HEK293 (cell line): ENCODE measurements around the gene GMPS.

Source experiments
- CTCF ChIA-PET: fragments of 350-600 bp; formaldehyde crosslinking; extraction: SDS; loops from one replicate; lab custom pipeline; 2021; ENCODE audit warnings: antibody characterized with exemption; lab: Yijun Ruan, JAX
- POLR2A ChIA-PET: fragments of 300-600 bp; formaldehyde crosslinking; extraction: SDS; loops from one replicate; lab custom pipeline; 2020; ENCODE audit warnings: antibody characterized with exemption, inconsistent platforms; lab: Yijun Ruan, JAX
- H3K27ac ChIP-seq: fragments of 200-500 bp; sonication (Bioruptor generic); 2 replicates; pipeline ENCODE4 v1.5.1; 2014; ENCODE audit warnings: low read depth, low read length, control low read depth, inconsistent platforms; ENCODE audit errors: extremely low read depth
- H3K36me3 ChIP-seq, 2 experiments: fragments of 200-500 bp in 1 of 2; sonication (Bioruptor generic) in 1 of 2; 1 replicate in 1 of 2; 2 replicates in 1 of 2; pipeline ENCODE4 v1.5.1; 2014 to 2017; ENCODE audit warnings: inconsistent platforms in 2 of 2, low read length in 2 of 2; ENCODE audit not compliant: control insufficient read depth in 2 of 2, insufficient read depth in 1 of 2
- H3K4me1 ChIP-seq: fragments of 200-500 bp; sonication (Bioruptor generic); 2 replicates; pipeline ENCODE4 v1.5.1; 2014; ENCODE audit warnings: mild to moderate bottlenecking, low read length, inconsistent platforms; ENCODE audit not compliant: control insufficient read depth, insufficient read depth
- H3K4me3 ChIP-seq: 2 replicates; pipeline ENCODE4 v1.5.1; 2011; ENCODE audit warnings: low read depth, mild to moderate bottlenecking, control low read depth, low read length, moderate library complexity
- H3K9me3 ChIP-seq: fragments of 200-500 bp; sonication (Bioruptor generic); 2 replicates; pipeline ENCODE4 v1.5.1; 2014; ENCODE audit warnings: low read depth, low read length, inconsistent platforms; ENCODE audit not compliant: control insufficient read depth, insufficient read depth
- BCL11B ChIP-seq: fragments of 450-650 bp; formaldehyde crosslinking; IDR thresholded peaks from 2 replicates; pipeline ENCODE4 v1.5.1; 2016; ENCODE audit warnings: low read depth, missing biosample characterization, missing genetic modification characterization
- HOXD13 ChIP-seq: sonication (generic); formaldehyde crosslinking; IDR thresholded peaks from 2 replicates; pipeline ENCODE4 v1.8.0; 2022; ENCODE audit warnings: missing genetic modification reagents, borderline replicate concordance
- PRDM1 ChIP-seq: fragments of 450-650 bp; formaldehyde crosslinking; IDR thresholded peaks from 2 replicates; pipeline ENCODE4; 2016; ENCODE audit warnings: missing biosample characterization, missing genetic modification characterization
- PRDM6 ChIP-seq: fragments of 450-650 bp; formaldehyde crosslinking; IDR thresholded peaks from 2 replicates; pipeline ENCODE4 v1.5.1; 2017; ENCODE audit warnings: missing biosample characterization, missing genetic modification characterization
- SP2 ChIP-seq: fragments of 450-650 bp; formaldehyde crosslinking; IDR thresholded peaks from 2 replicates; pipeline ENCODE4 v1.5.1; 2016; ENCODE audit warnings: missing biosample characterization, missing genetic modification characterization
- ZBTB21 ChIP-seq: fragments of 450-650 bp; formaldehyde crosslinking; IDR thresholded peaks from 2 replicates; pipeline ENCODE4 v1.5.1; 2017; ENCODE audit warnings: missing biosample characterization, missing genetic modification characterization
- ZBTB6 ChIP-seq: fragments of 450-650 bp; formaldehyde crosslinking; IDR thresholded peaks from 2 replicates; pipeline ENCODE4 v1.5.1; 2017; ENCODE audit warnings: missing biosample characterization, missing genetic modification characterization
- ZNF132 ChIP-seq: fragments of 450-650 bp; formaldehyde crosslinking; IDR thresholded peaks from 2 replicates; pipeline ENCODE4 v1.5.1; 2017; ENCODE audit warnings: missing biosample characterization, missing genetic modification characterization, borderline replicate concordance
- ZNF18 ChIP-seq: fragments of 450-650 bp; formaldehyde crosslinking; IDR thresholded peaks from 2 replicates; pipeline ENCODE4 v1.5.1; 2016; ENCODE audit warnings: missing biosample characterization, missing genetic modification characterization
- ZNF24 ChIP-seq: fragments of 450-650 bp; formaldehyde crosslinking; IDR thresholded peaks from 2 replicates; pipeline ENCODE4 v1.5.1; 2016; ENCODE audit warnings: missing biosample characterization, missing genetic modification characterization
- ZNF280C ChIP-seq: fragments of 450-650 bp; formaldehyde crosslinking; IDR thresholded peaks from 2 replicates; pipeline ENCODE4 v1.5.1; 2016; ENCODE audit warnings: missing biosample characterization, missing genetic modification characterization
- ZNF335 ChIP-seq: fragments of 450-650 bp; formaldehyde crosslinking; conservative IDR thresholded peaks from 2 replicates; pipeline ENCODE4 v1.5.1; 2016; ENCODE audit warnings: missing biosample characterization, missing genetic modification characterization
- ZNF341 ChIP-seq: fragments of 450-650 bp; formaldehyde crosslinking; IDR thresholded peaks from 2 replicates; pipeline ENCODE4; 2016; ENCODE audit warnings: low read depth, missing biosample characterization, missing genetic modification characterization
- ZNF362 ChIP-seq: fragments of 450-650 bp; formaldehyde crosslinking; IDR thresholded peaks from 2 replicates; pipeline ENCODE4 v1.5.1; 2016; ENCODE audit warnings: missing biosample characterization, missing genetic modification characterization
- ZNF549 ChIP-seq: fragments of 450-650 bp; IDR thresholded peaks from 2 replicates; pipeline ENCODE4 v1.5.1; 2018; ENCODE audit warnings: missing biosample characterization, missing genetic modification characterization, mild to moderate bottlenecking, inconsistent platforms, moderate library complexity
- ZNF658 ChIP-seq: fragments of 450-650 bp; formaldehyde crosslinking; IDR thresholded peaks from 2 replicates; pipeline ENCODE4; 2016; ENCODE audit warnings: missing biosample characterization, missing genetic modification characterization
- ZNF747 ChIP-seq: fragments of 450-650 bp; formaldehyde crosslinking; IDR thresholded peaks from 2 replicates; pipeline ENCODE4 v1.5.1; 2016; ENCODE audit warnings: missing biosample characterization, missing genetic modification characterization
- ZNF792 ChIP-seq: fragments of 450-650 bp; formaldehyde crosslinking; IDR thresholded peaks from 2 replicates; pipeline ENCODE4 v1.5.1; 2016; ENCODE audit warnings: missing biosample characterization, missing genetic modification characterization
- ZNF837 ChIP-seq: fragments of 450-650 bp; formaldehyde crosslinking; IDR thresholded peaks from 2 replicates; pipeline ENCODE4 v1.5.1; 2016; ENCODE audit warnings: missing biosample characterization, missing genetic modification characterization

GMPS gene

GRCh38 chr3:155919728-155920127 lies 49.3 kb downstream of the GMPS start:
- H3K27ac ChIP-seq: no peak overlapping the region
- CTCF ChIA-PET: no interaction called here
- H3K36me3 ChIP-seq: peaks cover 41 to 86% of the 10 kb centered on the region in 2 experiments
- TF ChIP-seq ZNF658 (tag by site-specific recombination): no peak
- TF ChIP-seq ZNF362 (tag by site-specific recombination): no peak
- TF ChIP-seq ZBTB21: no peak
- TF ChIP-seq ZNF335 (tag by site-specific recombination): no peak
- TF ChIP-seq PRDM6: no peak
- TF ChIP-seq ZNF747: no peak
- no peak for TF ChIP-seq ZNF341 (tag by site-specific recombination)
- no peak for TF ChIP-seq ZNF280C (tag by site-specific recombination)
- TF ChIP-seq ZBTB6 (tag by site-specific recombination): no peak
- no peak for TF ChIP-seq ZNF132 (tag by site-specific recombination)
- no peak for TF ChIP-seq PRDM1 (tag by site-specific recombination)
- TF ChIP-seq ZNF24 (tag by site-specific recombination): no peak
- TF ChIP-seq ZNF18 (tag by site-specific recombination): no peak
- no peak for TF ChIP-seq ZNF792 (tag by site-specific recombination)
- no peaks in the 10 kb centered on the region for H3K9me3 ChIP-seq
- H3K4me3 ChIP-seq: no peak overlapping the region
- no peaks in the 10 kb centered on the region for H3K4me1 ChIP-seq
- POLR2A ChIA-PET: no interaction called here

- no peak overlapping the region for H3K4me3 ChIP-seq
- POLR2A ChIA-PET: no interaction called here
- no peak overlapping the region for H3K27ac ChIP-seq
- no peaks in the 10 kb centered on the region for H3K4me1 ChIP-seq
- H3K9me3 ChIP-seq: no peaks in the 10 kb centered on the region
- CTCF ChIA-PET: interaction anchor here (1.1 kb wide), 1 partner anchor 115 kb away, joined by 4 read pairs; the partner anchor contains the start of gene C3orf33
- TF ChIP-seq BCL11B (tag by site-specific recombination) (no peak), HOXD13 (CRISPR knock-in tag) (no peak), SP2 (no peak), ZNF549 (tag by site-specific recombination) (no peak), ZNF837 (no peak)
- TF ChIP-seq, all 188 proteins: peak for 0
- H3K36me3 ChIP-seq: peaks cover 32 to 85% of the 10 kb centered on the region in 2 experiments
These were observed 51.0 kb downstream of the GMPS start for GRCh38 chr3:155921486-155921885.
